ENCODE measurements around the gene PRMT7.

The PRMT7 gene

GRCh38 chr16:68367891-68368290 is 57.1 kb downstream of the PRMT7 start:
- ChIA-PET CTCF (interaction anchor here (1.0 to 7.8 kb wide), 5 partner anchors 8 to 28 kb away, joined by 3 to 48 read pairs (median 7); no protein-coding TSS in a partner anchor), POLR2A (no interaction called here)
- no peak for DNase-seq
- no peak overlapping the region for H3K4me3 ChIP-seq (ENCODE audit: control insufficient read depth in 1 of 7, extremely low read depth in 1 of 7, insufficient read depth in 4 of 7, low read depth in 2 of 7, low read length in 6 of 7)
- no peak overlapping the region for H3K27ac ChIP-seq (ENCODE audit: insufficient read depth in 1 of 2, low read depth in 1 of 2, low read length in 2 of 2, poor library complexity in 1 of 2, severe bottlenecking in 2 of 2)
- peaks cover 6 to 60% (median 41%) of the 10 kb centered on the region in 4 experiments for H3K4me1 ChIP-seq (ENCODE audit: control extremely low read depth in 1 of 4, control insufficient read depth in 4 of 4, insufficient read depth in 4 of 4, low read length in 3 of 4)
- H3K36me3 ChIP-seq (ENCODE audit: control insufficient read depth in 4 of 4, insufficient read depth in 4 of 4, low read length in 3 of 4): no peaks in the 10 kb centered on the region
- H3K9me3 ChIP-seq (ENCODE audit: control extremely low read depth in 1 of 5, control insufficient read depth in 4 of 5, insufficient read depth in 2 of 5, low read depth in 1 of 5, low read length in 4 of 5): no peaks in the 10 kb centered on the region
- peaks cover 0 to 7% (median 0%) of the 10 kb centered on the region in 5 experiments for H3K27me3 ChIP-seq (replicated peaks in 2 of 5; ENCODE audit: control insufficient read depth in 4 of 5, insufficient read depth in 5 of 5, low read length in 4 of 5)
- WGBS (ENCODE audit: insufficient coverage): 84% methylated on average over 4 of the region's 14 CpGs

GRCh38 chr16:68368301-68368888 is 57.6 kb downstream of the PRMT7 start:
- H3K9me3 ChIP-seq (ENCODE audit: control extremely low read depth in 1 of 5, control insufficient read depth in 4 of 5, insufficient read depth in 2 of 5, low read depth in 1 of 5, low read length in 4 of 5): no peaks in the 10 kb centered on the region
- H3K4me1 ChIP-seq (ENCODE audit: control extremely low read depth in 1 of 4, control insufficient read depth in 4 of 4, insufficient read depth in 4 of 4, low read length in 3 of 4): peaks cover 6 to 58% (median 41%) of the 10 kb centered on the region in 4 experiments
- DNase-seq: peak in 2 of 3 donors; percentile 28 to 30
- no peak overlapping the region for H3K27ac ChIP-seq (ENCODE audit: insufficient read depth in 1 of 2, low read depth in 1 of 2, low read length in 2 of 2, poor library complexity in 1 of 2, severe bottlenecking in 2 of 2)
- 82% methylated on average over 9 of the region's 12 CpGs for WGBS (ENCODE audit: insufficient coverage)
- peaks cover 0 to 7% (median 0%) of the 10 kb centered on the region in 5 experiments for H3K27me3 ChIP-seq (replicated peaks in 2 of 5; ENCODE audit: control insufficient read depth in 4 of 5, insufficient read depth in 5 of 5, low read length in 4 of 5)
- ChIA-PET POLR2A (interaction anchor here (0.7 kb wide), 1 partner anchor 50 kb away, joined by 3 read pairs; no protein-coding TSS in a partner anchor), CTCF (interaction anchor here (0.7 to 7.8 kb wide), 7 partner anchors 10 to 99 kb away, joined by 3 to 48 read pairs (median 3); no protein-coding TSS in a partner anchor)
- no peaks in the 10 kb centered on the region for H3K36me3 ChIP-seq (ENCODE audit: control insufficient read depth in 4 of 4, insufficient read depth in 4 of 4, low read length in 3 of 4)
- H3K4me3 ChIP-seq (ENCODE audit: control insufficient read depth in 1 of 7, extremely low read depth in 1 of 7, insufficient read depth in 4 of 7, low read depth in 2 of 7, low read length in 6 of 7): no peak overlapping the region

- DNase-seq: no peak
- peaks cover 6 to 51% (median 41%) of the 10 kb centered on the region in 4 experiments for H3K4me1 ChIP-seq (ENCODE audit: control extremely low read depth in 1 of 4, control insufficient read depth in 4 of 4, insufficient read depth in 4 of 4, low read length in 3 of 4)
- H3K36me3 ChIP-seq (ENCODE audit: control insufficient read depth in 4 of 4, insufficient read depth in 4 of 4, low read length in 3 of 4): no peaks in the 10 kb centered on the region
- H3K27me3 ChIP-seq (replicated peaks in 2 of 5; ENCODE audit: control insufficient read depth in 4 of 5, insufficient read depth in 5 of 5, low read length in 4 of 5): peaks cover 0 to 7% (median 0%) of the 10 kb centered on the region in 5 experiments
- peak overlapping the region in 1 of 7 experiments; percentile 39 for H3K4me3 ChIP-seq (ENCODE audit: control insufficient read depth in 1 of 7, extremely low read depth in 1 of 7, insufficient read depth in 4 of 7, low read depth in 2 of 7, low read length in 6 of 7)
- ChIA-PET POLR2A (interaction anchor here (0.6 to 1.0 kb wide), 3 partner anchors 13 to 49 kb away, joined by 3 to 5 read pairs (median 3); no protein-coding TSS in a partner anchor), CTCF (interaction anchor here (0.7 to 7.8 kb wide), 10 partner anchors 9 to 132 kb away, joined by 3 to 48 read pairs (median 4); no protein-coding TSS in a partner anchor)
- H3K9me3 ChIP-seq (ENCODE audit: control extremely low read depth in 1 of 5, control insufficient read depth in 4 of 5, insufficient read depth in 2 of 5, low read depth in 1 of 5, low read length in 4 of 5): no peaks in the 10 kb centered on the region
- no CpG with 5 or more reads among the region's 4 CpGs for WGBS (ENCODE audit: insufficient coverage)
- H3K27ac ChIP-seq (ENCODE audit: insufficient read depth in 1 of 2, low read depth in 1 of 2, low read length in 2 of 2, poor library complexity in 1 of 2, severe bottlenecking in 2 of 2): no peak overlapping the region
These were observed 58.3 kb downstream of the PRMT7 start for GRCh38 chr16:68369168-68369567.

- POLR2A ChIA-PET: interaction anchor here (0.6 to 1.0 kb wide), 3 partner anchors 9 to 31 kb away, joined by 3 to 5 read pairs (median 3); no protein-coding TSS in a partner anchor
- H3K4me1 ChIP-seq (ENCODE audit: control extremely low read depth in 1 of 4, control insufficient read depth in 4 of 4, insufficient read depth in 4 of 4, low read length in 3 of 4): peaks cover 6 to 45% (median 41%) of the 10 kb centered on the region in 4 experiments
- peak overlapping the region in 2 of 7 experiments; percentile 0 to 39 for H3K4me3 ChIP-seq (ENCODE audit: control insufficient read depth in 1 of 7, extremely low read depth in 1 of 7, insufficient read depth in 4 of 7, low read depth in 2 of 7, low read length in 6 of 7)
- no peaks in the 10 kb centered on the region for H3K36me3 ChIP-seq (ENCODE audit: control insufficient read depth in 4 of 4, insufficient read depth in 4 of 4, low read length in 3 of 4)
- peak; percentile 71 to 92 (median 92) for DNase-seq
- no peaks in the 10 kb centered on the region for H3K9me3 ChIP-seq (ENCODE audit: control extremely low read depth in 1 of 5, control insufficient read depth in 4 of 5, insufficient read depth in 2 of 5, low read depth in 1 of 5, low read length in 4 of 5)
- H3K27me3 ChIP-seq (replicated peaks in 2 of 5; ENCODE audit: control insufficient read depth in 4 of 5, insufficient read depth in 5 of 5, low read length in 4 of 5): peaks cover 0 to 7% (median 0%) of the 10 kb centered on the region in 5 experiments
- CTCF ChIA-PET: interaction anchor here (0.9 to 7.8 kb wide), 11 partner anchors 8 to 133 kb away, joined by 3 to 48 read pairs (median 4); no protein-coding TSS in a partner anchor
- 54% methylated on average over 17 of the region's 23 CpGs for WGBS (ENCODE audit: insufficient coverage)
- no peak overlapping the region for H3K27ac ChIP-seq (ENCODE audit: insufficient read depth in 1 of 2, low read depth in 1 of 2, low read length in 2 of 2, poor library complexity in 1 of 2, severe bottlenecking in 2 of 2)
These were observed 59.1 kb downstream of the PRMT7 start for GRCh38 chr16:68369697-68370580.

- POLR2A ChIA-PET: interaction anchor here (0.7 kb wide), 1 partner anchor 8 kb away, joined by 3 read pairs; no protein-coding TSS in a partner anchor
- H3K4me1 ChIP-seq (ENCODE audit: control extremely low read depth in 1 of 4, control insufficient read depth in 4 of 4, insufficient read depth in 4 of 4, low read length in 3 of 4): peaks cover 6 to 45% (median 40%) of the 10 kb centered on the region in 4 experiments
- CTCF ChIA-PET: interaction anchor here (1.0 to 7.8 kb wide), 7 partner anchors 9 to 27 kb away, joined by 3 to 48 read pairs (median 5); no protein-coding TSS in a partner anchor
- peak in 2 of 3 donors; percentile 37 to 51 for DNase-seq
- H3K36me3 ChIP-seq (ENCODE audit: control insufficient read depth in 4 of 4, insufficient read depth in 4 of 4, low read length in 3 of 4): no peaks in the 10 kb centered on the region
- no peaks in the 10 kb centered on the region for H3K9me3 ChIP-seq (ENCODE audit: control extremely low read depth in 1 of 5, control insufficient read depth in 4 of 5, insufficient read depth in 2 of 5, low read depth in 1 of 5, low read length in 4 of 5)
- no peak overlapping the region for H3K4me3 ChIP-seq (ENCODE audit: control insufficient read depth in 1 of 7, extremely low read depth in 1 of 7, insufficient read depth in 4 of 7, low read depth in 2 of 7, low read length in 6 of 7)
- 74% methylated on average over 28 of the region's 32 CpGs for WGBS (ENCODE audit: insufficient coverage)
- peaks cover 0 to 6% (median 0%) of the 10 kb centered on the region in 5 experiments for H3K27me3 ChIP-seq (replicated peaks in 2 of 5; ENCODE audit: control insufficient read depth in 4 of 5, insufficient read depth in 5 of 5, low read length in 4 of 5)
- H3K27ac ChIP-seq (ENCODE audit: insufficient read depth in 1 of 2, low read depth in 1 of 2, low read length in 2 of 2, poor library complexity in 1 of 2, severe bottlenecking in 2 of 2): no peak overlapping the region
These were observed 59.9 kb downstream of the PRMT7 start for GRCh38 chr16:68370581-68371275.

GRCh38 chr16:68371276-68371651 is 60.4 kb downstream of the PRMT7 start:
- Histone ChIP-seq H3K27me3 (replicated peaks in 2 of 5; ENCODE audit: control insufficient read depth in 4 of 5, insufficient read depth in 5 of 5, low read length in 4 of 5) (peaks cover 0 to under 1% (median 0%) of the 10 kb centered on the region in 5 experiments), H3K4me3 (ENCODE audit: control insufficient read depth in 1 of 7, extremely low read depth in 1 of 7, insufficient read depth in 4 of 7, low read depth in 2 of 7, low read length in 6 of 7) (no peak overlapping the region), H3K36me3 (ENCODE audit: control insufficient read depth in 4 of 4, insufficient read depth in 4 of 4, low read length in 3 of 4) (no peaks in the 10 kb centered on the region), H3K9me3 (ENCODE audit: control extremely low read depth in 1 of 5, control insufficient read depth in 4 of 5, insufficient read depth in 2 of 5, low read depth in 1 of 5, low read length in 4 of 5) (no peaks in the 10 kb centered on the region), H3K4me1 (ENCODE audit: control extremely low read depth in 1 of 4, control insufficient read depth in 4 of 4, insufficient read depth in 4 of 4, low read length in 3 of 4) (peaks cover 6 to 43% (median 40%) of the 10 kb centered on the region in 4 experiments), H3K27ac (ENCODE audit: insufficient read depth in 1 of 2, low read depth in 1 of 2, low read length in 2 of 2, poor library complexity in 1 of 2, severe bottlenecking in 2 of 2) (no peak overlapping the region)
- WGBS (ENCODE audit: insufficient coverage): 95% methylated on average over 13 of the region's 27 CpGs
- POLR2A ChIA-PET: no interaction called here
- no peak for DNase-seq
- CTCF ChIA-PET: interaction anchor here (1.0 to 7.8 kb wide), 6 partner anchors 9 to 27 kb away, joined by 3 to 48 read pairs (median 4); no protein-coding TSS in a partner anchor
